ENCODE results near the gene CD300LD. TPM values are rescaled to one million over a fixed set of nuclear protein-coding genes. Genes with fewer than 3 reads are reported as not detected.
"Not testable (repeated sequence)": the region's sequence is repeated elsewhere in the genome, so short reads cannot be mapped to it uniquely, and the experiment has no call there.

CD300LD gene
- polyA plus RNA-seq, 1 experiment: not detected

GRCh38 chr17:74566132-74566753 lies 25.8 kb downstream of the CD300LD start:
- CTCF ChIA-PET: interaction anchor here (0.7 to 0.9 kb wide), 2 partner anchors 10 to 198 kb away, joined by 3 to 4 read pairs; no protein-coding TSS in a partner anchor
- H3K36me3 ChIP-seq (ENCODE audit: control insufficient read depth, insufficient read depth, low read length): no peaks in the 10 kb centered on the region
- DNase-seq (ENCODE audit: low read depth): no peak
- no peak overlapping the region for H3K4me3 ChIP-seq (ENCODE audit: low read depth, low read length)
- H3K27me3 ChIP-seq (ENCODE audit: control insufficient read depth, insufficient read depth, low read length): no peaks in the 10 kb centered on the region
- TF ChIP-seq CTCF (IDR thresholded peaks at IDR 0.05; ENCODE audit: insufficient read depth, low read depth, low read length): peak; percentile 29
- POLR2A ChIA-PET: no interaction called here

- Histone ChIP-seq H3K36me3 (ENCODE audit: control insufficient read depth, insufficient read depth, low read length) (no peaks in the 10 kb centered on the region), H3K27me3 (ENCODE audit: control insufficient read depth, insufficient read depth, low read length) (no peaks in the 10 kb centered on the region), H3K4me3 (ENCODE audit: low read depth, low read length) (no peak overlapping the region)
- TF ChIP-seq CTCF (IDR thresholded peaks at IDR 0.05; ENCODE audit: insufficient read depth, low read depth, low read length): no peak
- POLR2A ChIA-PET: no interaction called here
- CTCF ChIA-PET: no interaction called here
- DNase-seq (ENCODE audit: low read depth): no peak
These were observed 27.0 kb downstream of the CD300LD start for GRCh38 chr17:74565126-74565525.

- no peak overlapping the region for H3K4me3 ChIP-seq (ENCODE audit: low read depth, low read length)
- ChIA-PET CTCF (no interaction called here), POLR2A (no interaction called here)
- H3K36me3 ChIP-seq (ENCODE audit: control insufficient read depth, insufficient read depth, low read length): no peaks in the 10 kb centered on the region
- H3K27me3 ChIP-seq (ENCODE audit: control insufficient read depth, insufficient read depth, low read length): no peaks in the 10 kb centered on the region
- TF ChIP-seq CTCF (IDR thresholded peaks at IDR 0.05; ENCODE audit: insufficient read depth, low read depth, low read length): no peak
- no peak for DNase-seq (ENCODE audit: low read depth)
These were observed 28.7 kb downstream of the CD300LD start for GRCh38 chr17:74563358-74563757.

- Histone ChIP-seq H3K27me3 (ENCODE audit: control insufficient read depth, insufficient read depth, low read length) (no peaks in the 10 kb centered on the region), H3K4me3 (ENCODE audit: low read depth, low read length) (no peak overlapping the region), H3K36me3 (ENCODE audit: control insufficient read depth, insufficient read depth, low read length) (no peaks in the 10 kb centered on the region)
- no peak for TF ChIP-seq CTCF (IDR thresholded peaks at IDR 0.05; ENCODE audit: insufficient read depth, low read depth, low read length)
- ChIA-PET CTCF (no interaction called here), POLR2A (no interaction called here)
- no peak for DNase-seq (ENCODE audit: low read depth)
These were observed 30.5 kb downstream of the CD300LD start for GRCh38 chr17:74561586-74561985.

- ChIA-PET CTCF (no interaction called here), POLR2A (no interaction called here)
- H3K36me3 ChIP-seq (ENCODE audit: control insufficient read depth, insufficient read depth, low read length): no peaks in the 10 kb centered on the region
- no peak for DNase-seq (ENCODE audit: low read depth)
- no peak for TF ChIP-seq CTCF (IDR thresholded peaks at IDR 0.05; ENCODE audit: insufficient read depth, low read depth, low read length)
- H3K4me3 ChIP-seq (ENCODE audit: low read depth, low read length): no peak overlapping the region
- H3K27me3 ChIP-seq (ENCODE audit: control insufficient read depth, insufficient read depth, low read length): no peaks in the 10 kb centered on the region
These were observed 33.1 kb downstream of the CD300LD start for GRCh38 chr17:74558882-74559519.

- H3K36me3 ChIP-seq (ENCODE audit: control insufficient read depth, insufficient read depth, low read length); CTCF ChIA-PET; H3K4me3 ChIP-seq (ENCODE audit: low read depth, low read length); DNase-seq (ENCODE audit: low read depth); POLR2A ChIA-PET; H3K27me3 ChIP-seq (ENCODE audit: control insufficient read depth, insufficient read depth, low read length): not testable (repeated sequence)
These were observed 33.7 kb downstream of the CD300LD start for GRCh38 chr17:74558402-74558801.

Data from BJ (cell line).